ENCODE results near the gene KCNJ4. TPM values are rescaled to one million over a fixed set of nuclear protein-coding genes. Genes with fewer than 3 reads are reported as not detected.

KCNJ4 gene
- total RNA-seq, 1 experiment from 2014 or later, result not detected

DNA sequence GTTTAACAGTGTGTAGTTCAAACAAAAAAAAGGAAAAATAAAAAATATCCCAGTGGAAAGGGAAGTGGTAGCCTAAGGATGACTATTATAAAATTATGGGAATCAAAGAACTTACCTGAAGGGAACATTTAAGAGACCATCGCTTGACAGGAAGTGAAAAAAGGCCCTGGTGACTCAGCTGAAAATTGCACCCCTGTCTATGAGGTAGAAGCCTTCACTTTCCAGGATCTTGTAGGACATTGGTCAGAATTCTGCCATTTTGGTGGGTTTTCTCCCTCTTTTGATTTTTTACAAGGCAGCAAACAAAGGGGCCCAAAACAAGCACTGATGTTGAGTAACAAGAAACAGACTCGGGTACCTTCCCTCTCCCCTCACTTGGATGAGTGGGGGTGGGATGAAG, 35.5 kb upstream of the KCNJ4 start:
- no TSS peak for BruUV-seq (replicated peaks)
- ATAC-seq, result no peak
- intact Hi-C loops (cut with micrococcal nuclease), result no loop called here
- Histone ChIP-seq H3K27ac (ENCODE audit: low read length) (no peak overlapping the region), H3K4me3 (ENCODE audit: low read length) (no peak overlapping the region), H3K4me1 (ENCODE audit: insufficient read depth, low read length) (no peaks in the 10 kb centered on the region), H3K9me2 (replicated peaks; ENCODE audit: low read length) (no peaks in the 10 kb centered on the region), H3F3A (ENCODE audit: low read length, unreplicated experiment) (no peaks in the 10 kb centered on the region), H2AFZ (ENCODE audit: low read length) (no peak overlapping the region), H3K36me3 (ENCODE audit: low read depth, low read length) (peaks cover 85% of the 10 kb centered on the region), H3K27me3 (ENCODE audit: low read length) (no peaks in the 10 kb centered on the region), H4K20me1 (ENCODE audit: low read length) (peaks cover 17% of the 10 kb centered on the region; the same call in 1 of the 2 replicates), H3K79me2 (ENCODE audit: low read length) (0 out of 2 replicates have a peak, but pooled peaks cover 8% of the 10 kb centered on the region), H3K4me2 (ENCODE audit: low read length) (no peak overlapping the region), H3K9me3 (ENCODE audit: low read length) (no peaks in the 10 kb centered on the region), H3K9ac (ENCODE audit: low read length) (no peak overlapping the region)
- no peak for DNase-seq
- POLR2A ChIA-PET (ENCODE audit: unreplicated experiment), result no interaction called here
- TF ChIP-seq EZH2phosphoT487 (IDR thresholded peaks at IDR 0.05; ENCODE audit: borderline replicate concordance, low read length) (no peak), EZH2 (IDR thresholded peaks at IDR 0.05; ENCODE audit: low read length, unreplicated experiment) (no peak), CTCF (conservative IDR thresholded peaks at IDR 0.05; ENCODE audit: low read depth, low read length) (no peak)
- CTCF ChIA-PET, result no interaction called here

DNA sequence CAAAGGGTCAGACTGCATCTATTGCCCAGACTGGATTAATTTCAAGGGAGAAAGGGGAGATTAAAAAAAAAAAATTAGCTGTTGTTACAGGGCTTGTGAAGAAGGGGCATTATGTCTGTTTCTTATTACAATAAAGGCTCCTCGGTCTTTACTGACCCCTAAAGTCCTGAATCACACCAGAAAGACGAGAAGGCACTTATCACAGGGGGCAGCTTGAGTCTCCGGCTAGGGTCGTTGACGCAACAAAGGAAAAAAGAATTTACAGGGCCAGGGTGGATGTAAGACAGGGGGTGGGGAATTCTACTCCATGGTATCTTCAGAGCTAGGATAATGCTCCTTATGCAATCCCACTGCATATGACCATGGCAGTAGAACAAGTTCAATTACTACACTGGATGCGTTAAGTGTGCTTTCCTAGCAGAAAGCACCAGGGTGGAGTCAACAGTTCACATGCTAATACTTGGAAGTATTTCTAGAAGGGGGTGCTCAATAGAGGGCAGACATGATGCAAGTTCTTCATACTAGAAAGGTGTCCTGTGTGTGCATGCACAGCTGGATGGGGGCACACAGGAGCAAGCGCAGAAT, 34.7 kb upstream of the KCNJ4 start:
- no peak overlapping the region for H3K27ac ChIP-seq (ENCODE audit: low read length)
- intact Hi-C loops (cut with micrococcal nuclease), result no loop called here
- DNase-seq (no peak), ATAC-seq (no peak)
- H3K36me3 ChIP-seq (ENCODE audit: low read depth, low read length), result peaks cover 85% of the 10 kb centered on the region
- no peaks in the 10 kb centered on the region for H3K4me1 ChIP-seq (ENCODE audit: insufficient read depth, low read length)
- no peak for TF ChIP-seq EZH2phosphoT487 (IDR thresholded peaks at IDR 0.05; ENCODE audit: borderline replicate concordance, low read length)
- no peak for TF ChIP-seq CTCF (conservative IDR thresholded peaks at IDR 0.05; ENCODE audit: low read depth, low read length)
- no peak for TF ChIP-seq EZH2 (IDR thresholded peaks at IDR 0.05; ENCODE audit: low read length, unreplicated experiment)
- no peak overlapping the region for H3K9ac ChIP-seq (ENCODE audit: low read length)
- H3K9me3 ChIP-seq (ENCODE audit: low read length), result no peaks in the 10 kb centered on the region
- no peaks in the 10 kb centered on the region for H3K9me2 ChIP-seq (replicated peaks; ENCODE audit: low read length)
- BruUV-seq (replicated peaks), result no TSS peak
- ChIA-PET POLR2A (ENCODE audit: unreplicated experiment) (no interaction called here), CTCF (interaction anchor here (0.7 kb wide), 1 partner anchor 38 kb away, joined by 4 read pairs; no protein-coding TSS in a partner anchor)
- H4K20me1 ChIP-seq (ENCODE audit: low read length), result peaks cover 16% of the 10 kb centered on the region; the same call in 1 of the 2 replicates
- peaks cover 4% of the 10 kb centered on the region for H3F3A ChIP-seq (ENCODE audit: low read length, unreplicated experiment)
- no peak overlapping the region for H2AFZ ChIP-seq (ENCODE audit: low read length)
- no peak overlapping the region for H3K4me3 ChIP-seq (ENCODE audit: low read length)
- no peak overlapping the region for H3K4me2 ChIP-seq (ENCODE audit: low read length)
- H3K79me2 ChIP-seq (ENCODE audit: low read length), result 0 out of 2 replicates have a peak, but pooled peaks cover 8% of the 10 kb centered on the region
- H3K27me3 ChIP-seq (ENCODE audit: low read length), result no peaks in the 10 kb centered on the region

- H3K9ac ChIP-seq (ENCODE audit: low read length), result no peak overlapping the region
- no peak overlapping the region for H3K4me2 ChIP-seq (ENCODE audit: low read length)
- peaks cover 7% of the 10 kb centered on the region for H3F3A ChIP-seq (ENCODE audit: low read length, unreplicated experiment)
- DNase-seq (no peak), ATAC-seq (no peak)
- no peak overlapping the region for H3K27ac ChIP-seq (ENCODE audit: low read length)
- H3K4me1 ChIP-seq (ENCODE audit: insufficient read depth, low read length), result no peaks in the 10 kb centered on the region
- no peak overlapping the region for H3K4me3 ChIP-seq (ENCODE audit: low read length)
- no peak overlapping the region for H2AFZ ChIP-seq (ENCODE audit: low read length)
- 0 out of 2 replicates have a peak, but pooled peaks cover 8% of the 10 kb centered on the region for H3K79me2 ChIP-seq (ENCODE audit: low read length)
- no peaks in the 10 kb centered on the region for H3K9me2 ChIP-seq (replicated peaks; ENCODE audit: low read length)
- ChIA-PET POLR2A (ENCODE audit: unreplicated experiment) (no interaction called here), CTCF (interaction anchor here (0.7 kb wide), 1 partner anchor 38 kb away, joined by 4 read pairs; no protein-coding TSS in a partner anchor)
- H3K27me3 ChIP-seq (ENCODE audit: low read length), result no peaks in the 10 kb centered on the region
- H3K36me3 ChIP-seq (ENCODE audit: low read depth, low read length), result peaks cover 85% of the 10 kb centered on the region
- TF ChIP-seq EZH2phosphoT487 (IDR thresholded peaks at IDR 0.05; ENCODE audit: borderline replicate concordance, low read length) (no peak), EZH2 (IDR thresholded peaks at IDR 0.05; ENCODE audit: low read length, unreplicated experiment) (no peak), CTCF (conservative IDR thresholded peaks at IDR 0.05; ENCODE audit: low read depth, low read length) (no peak)
- BruUV-seq (replicated peaks), result no TSS peak
- H4K20me1 ChIP-seq (ENCODE audit: low read length), result peaks cover 11% of the 10 kb centered on the region; the same call in 1 of the 2 replicates
- no peaks in the 10 kb centered on the region for H3K9me3 ChIP-seq (ENCODE audit: low read length)
- intact Hi-C loops (cut with micrococcal nuclease), result no loop called here
Observed at GRCh38 chr22:38489142-38489541, 34.1 kb upstream of the KCNJ4 start.
